ENCODE data around the gene CAMSAP2. TPM values are rescaled to one million over a fixed set of nuclear protein-coding genes. Genes with fewer than 3 reads are reported as not detected.
A peak's percentile ranks its signal among the peaks of the same experiment; 100 is the strongest.

CAMSAP2 gene
- total and polyA plus RNA-seq, 9 donors, result 14.5 to 44.5 (median 33.6) TPM

GRCh38 chr1:200893411-200893901 lies 154.8 kb downstream of the CAMSAP2 start:
- H3K27ac ChIP-seq, result no peak overlapping the region
- TF ChIP-seq CTCF (IDR thresholded peaks at IDR 0.05), result no peak
- no peak for TF ChIP-seq EP300 (IDR thresholded peaks at IDR 0.05)
- no peak for TF ChIP-seq POLR2A (IDR thresholded peaks at IDR 0.05)
- intact Hi-C loops (cut with DNase I), result no loop called here
- no peak overlapping the region for H3K4me3 ChIP-seq
- DNase-seq, result peak in 1 of 5 donors; percentile 2
- no peaks in the 10 kb centered on the region for H3K27me3 ChIP-seq
- no peaks in the 10 kb centered on the region for H3K36me3 ChIP-seq
- no peaks in the 10 kb centered on the region for H3K9me3 ChIP-seq
- whole genome bisulfite sequencing, 3 donors, result 92 to 94% (median 94%) methylated on average over 6 of the region's 6 CpGs
- H3K4me1 ChIP-seq (ENCODE audit: insufficient read depth), result no peaks in the 10 kb centered on the region

- Histone ChIP-seq H3K27me3 (no peaks in the 10 kb centered on the region), H3K4me1 (ENCODE audit: insufficient read depth) (no peaks in the 10 kb centered on the region), H3K4me3 (peak within 1 kb of the TSS; percentile 20), H3K36me3 (no peaks in the 10 kb centered on the region), H3K9me3 (no peaks in the 10 kb centered on the region), H3K27ac (no peak within 1 kb of the TSS)
- WGBS, 3 donors, result 91 to 95% (median 93%) methylated on average over 15 of the region's 15 CpGs
- TF ChIP-seq EP300 (IDR thresholded peaks at IDR 0.05) (no peak), POLR2A (IDR thresholded peaks at IDR 0.05) (no peak), CTCF (IDR thresholded peaks at IDR 0.05) (no peak)
- no peak for DNase-seq
- intact Hi-C loops (cut with DNase I), result no loop called here
Observed at GRCh38 chr1:200894712-200895442, 156.2 kb downstream of the CAMSAP2 start, which contains the start of gene INAVA. Gene INAVA, plus strand, starts transcription at chr1:200894900. Its CDS starts 3,501 bp downstream, at chr1:200898401.

- 86 to 91% (median 90%) methylated on average over 8 of the region's 8 CpGs for WGBS, 3 donors
- Histone ChIP-seq H3K4me3 (no peak overlapping the region), H3K36me3 (no peaks in the 10 kb centered on the region), H3K9me3 (no peaks in the 10 kb centered on the region), H3K27me3 (no peaks in the 10 kb centered on the region), H3K27ac (no peak overlapping the region), H3K4me1 (ENCODE audit: insufficient read depth) (no peaks in the 10 kb centered on the region)
- DNase-seq, result no peak
- intact Hi-C loops (cut with DNase I), result no loop called here
- TF ChIP-seq POLR2A (IDR thresholded peaks at IDR 0.05) (no peak), EP300 (IDR thresholded peaks at IDR 0.05) (no peak), CTCF (IDR thresholded peaks at IDR 0.05) (no peak)
Observed at GRCh38 chr1:200895443-200895789, 156.7 kb downstream of the CAMSAP2 start.

- no peaks in the 10 kb centered on the region for H3K9me3 ChIP-seq
- intact Hi-C loops (cut with DNase I), result no loop called here
- peak in 1 of 5 donors; percentile 7 for DNase-seq
- H3K4me1 ChIP-seq (ENCODE audit: insufficient read depth), result no peaks in the 10 kb centered on the region
- TF ChIP-seq CTCF (IDR thresholded peaks at IDR 0.05) (no peak), POLR2A (IDR thresholded peaks at IDR 0.05) (no peak), EP300 (IDR thresholded peaks at IDR 0.05) (no peak)
- WGBS, 3 donors, result 79 to 86% (median 84%) methylated on average over 9 of the region's 9 CpGs
- no peak overlapping the region for H3K27ac ChIP-seq
- H3K27me3 ChIP-seq, result no peaks in the 10 kb centered on the region
- no peak overlapping the region for H3K4me3 ChIP-seq
- no peaks in the 10 kb centered on the region for H3K36me3 ChIP-seq
Observed at GRCh38 chr1:200895801-200896530, 157.3 kb downstream of the CAMSAP2 start.
